Medulla oblongata (tissue), 1 donor: ENCODE results near the gene VSNL1.

Experiments
- DNase-seq: peaks from one replicate; pipeline ENCODE4 v3.0.0-alpha.2; 2015; ENCODE audit errors: extremely low spot score

The VSNL1 gene

DNA sequence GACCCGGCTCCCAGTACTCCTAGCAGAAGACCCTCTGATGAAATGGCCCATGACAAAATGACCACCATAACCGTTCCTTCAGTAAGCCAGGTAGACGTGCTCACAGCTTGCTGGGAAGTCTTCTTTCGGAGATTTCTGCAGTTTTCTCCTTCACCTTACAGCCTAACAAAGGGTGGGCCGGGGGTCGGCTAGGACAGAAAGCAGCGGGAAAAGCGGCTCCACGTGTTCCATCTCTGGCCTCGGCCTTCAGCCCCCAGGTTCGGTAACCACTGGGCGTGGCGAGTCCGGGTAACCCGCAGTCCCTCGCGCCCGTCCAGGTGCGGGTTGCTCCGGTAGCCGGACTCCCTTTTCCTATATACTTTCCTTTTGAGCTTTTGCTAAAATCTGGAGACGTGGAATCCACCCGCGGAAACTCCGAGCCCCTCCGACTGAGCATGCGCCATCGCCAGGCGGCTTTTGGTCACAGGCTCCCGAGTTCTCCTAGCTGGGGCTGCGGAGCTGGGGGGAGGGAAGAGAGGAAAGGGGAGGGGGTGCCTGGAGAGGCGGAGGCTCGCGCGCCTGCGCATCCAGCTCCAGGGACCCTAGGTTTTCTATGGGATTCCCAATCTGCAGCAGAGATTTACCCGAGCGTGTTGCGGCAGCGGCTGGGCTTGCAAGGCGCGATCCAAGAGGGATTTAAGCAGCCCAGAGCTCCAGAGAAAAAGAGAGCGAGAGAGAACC is at the start of gene VSNL1:
TSS of gene VSNL1 (plus strand) at position 604 of the 720 bp plus-strand sequence. CDS start 51,379 bp downstream, outside the sequence.
- DNase-seq: peak; percentile 35

- DNase-seq: no peak
Measured at GRCh38 chr2:17495590-17495989, 44.9 kb upstream of the VSNL1 start.

- no peak for DNase-seq
Measured at GRCh38 chr2:17497718-17498117, 42.8 kb upstream of the VSNL1 start.

DNA sequence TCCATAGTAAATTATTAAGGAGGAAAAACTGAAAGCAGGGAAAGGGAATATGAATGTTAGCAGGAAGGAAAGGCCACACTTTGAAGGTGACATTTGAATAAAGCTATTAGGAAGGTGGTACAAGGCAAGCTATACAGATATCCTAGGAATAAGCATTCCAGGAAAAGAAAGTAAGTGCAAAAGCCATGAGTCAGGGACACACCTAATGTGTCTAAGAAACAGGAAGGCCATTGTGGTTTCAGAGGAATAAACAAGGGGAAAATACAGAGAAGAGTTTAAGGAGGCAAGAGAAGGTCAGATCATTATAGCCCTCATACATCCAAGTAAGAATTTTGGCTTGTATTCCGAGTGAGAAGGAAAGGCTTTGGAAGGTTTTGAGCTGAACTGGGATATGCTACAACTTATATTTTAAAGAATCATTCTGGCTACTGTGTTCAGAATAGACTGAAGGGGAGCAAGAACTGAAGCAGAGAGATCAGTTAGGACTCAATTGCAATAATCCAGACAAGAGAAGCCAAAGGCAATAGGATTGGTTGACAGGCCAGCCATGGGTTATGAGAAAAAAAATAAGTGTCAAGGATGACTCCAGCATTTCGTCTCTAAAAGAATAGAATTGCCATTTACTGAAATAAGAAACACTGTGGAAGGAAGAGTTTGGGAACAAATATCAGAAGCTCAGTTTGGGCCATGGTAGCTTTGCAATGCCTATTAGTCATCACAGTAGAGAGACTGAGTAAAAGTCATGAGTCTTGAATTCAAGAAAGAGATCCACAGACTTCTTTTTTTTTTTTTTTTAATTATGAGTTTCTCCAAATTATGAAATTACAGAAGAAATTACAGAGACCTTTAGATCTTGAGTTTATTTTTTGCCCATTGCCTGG is 33.5 kb upstream of the VSNL1 start:
- DNase-seq: no peak

DNA sequence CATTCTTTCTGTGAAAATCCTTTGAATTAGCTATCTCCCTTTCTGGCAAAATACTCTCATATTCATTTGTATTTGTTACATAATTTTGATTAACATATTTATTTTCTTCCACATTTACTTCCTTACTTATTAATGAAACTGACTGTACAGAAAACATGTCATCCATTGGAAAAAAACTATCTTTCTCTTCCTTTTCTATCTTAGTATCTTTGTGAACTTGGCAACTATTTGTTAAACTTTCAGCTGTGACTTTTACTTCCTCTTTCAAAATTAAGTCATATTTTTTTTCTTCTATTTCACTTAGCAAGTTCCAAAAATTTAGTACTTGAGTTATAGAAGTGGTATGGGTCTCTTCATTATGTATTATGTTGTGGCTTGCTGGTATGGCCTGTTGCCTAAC is 24.8 kb upstream of the VSNL1 start:
- DNase-seq: no peak

- DNase-seq: no peak
Measured at GRCh38 chr2:17517481-17518211, 22.9 kb upstream of the VSNL1 start.

GRCh38 chr2:17518212-17519154 is 22.0 kb upstream of the VSNL1 start, which contains the start of gene RAD51AP2:
TSS of gene RAD51AP2 (minus strand) at chr2:17518440. CDS start at chr2:17518415, 25 bp downstream.
- DNase-seq: peak; percentile 22

- no peak for DNase-seq
Measured at GRCh38 chr2:17519486-17519885, 21.0 kb upstream of the VSNL1 start.

- no peak for DNase-seq
Measured at GRCh38 chr2:17520761-17521160, 19.7 kb upstream of the VSNL1 start.

DNA sequence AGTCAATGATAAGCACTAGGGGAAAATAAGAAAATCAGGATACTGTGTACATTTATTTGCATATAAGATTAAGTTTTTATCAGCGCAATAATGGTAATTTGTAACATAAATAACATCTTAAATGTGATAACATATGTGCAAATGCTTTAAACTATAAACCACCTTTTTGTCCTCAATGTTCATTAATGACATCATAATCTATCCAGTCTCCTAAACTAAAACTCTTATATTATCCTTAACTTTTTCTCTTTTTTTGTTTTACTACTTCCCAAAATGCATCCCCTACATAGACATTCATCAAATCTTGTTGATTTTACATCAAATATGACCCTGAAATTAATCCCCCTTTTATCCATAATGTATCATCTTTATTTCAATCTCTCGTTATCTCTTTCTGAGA is 18.9 kb upstream of the VSNL1 start:
- no peak for DNase-seq

DNA sequence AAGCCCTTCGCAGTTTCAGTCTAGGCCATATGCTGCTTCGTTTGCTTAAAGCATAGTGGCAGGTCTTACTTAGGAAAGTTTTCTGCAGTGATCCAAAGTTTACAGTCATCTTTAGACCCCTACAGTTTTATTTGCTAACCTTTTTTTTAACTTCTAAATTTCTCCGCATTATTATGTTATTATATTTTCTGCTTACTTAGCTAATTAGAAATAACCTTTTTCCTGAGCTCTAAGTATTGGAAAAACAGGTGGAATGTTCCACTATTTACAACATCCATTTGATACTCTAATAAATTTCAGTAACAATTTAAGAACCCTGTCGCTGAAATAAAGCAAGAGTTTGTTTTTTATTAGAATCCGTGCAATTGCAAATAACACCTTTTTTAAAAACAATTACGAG is 18.2 kb upstream of the VSNL1 start:
- no peak for DNase-seq

DNA sequence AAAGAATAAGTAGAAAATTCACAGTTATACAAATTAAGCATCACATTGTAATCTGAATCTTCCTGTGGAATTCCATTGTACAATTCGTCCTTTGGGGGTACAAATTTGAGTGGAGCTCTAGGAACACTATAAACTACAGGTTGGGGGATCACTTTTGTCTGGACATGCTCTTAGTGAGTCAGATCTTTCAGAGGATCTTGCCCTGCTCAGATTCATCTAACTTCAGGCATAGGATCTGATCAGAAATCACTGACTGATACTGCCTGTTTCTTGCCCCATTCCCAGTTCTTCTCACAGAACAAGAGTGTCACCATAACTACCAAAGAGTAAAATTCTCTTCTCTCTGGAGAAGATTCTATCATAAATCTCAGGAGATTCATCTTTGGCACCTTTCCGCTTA is 10.7 kb upstream of the VSNL1 start:
- no peak for DNase-seq

GRCh38 chr2:17533546-17533945 is 7.0 kb upstream of the VSNL1 start:
- no peak for DNase-seq

- DNase-seq: no peak
Measured at GRCh38 chr2:17536416-17536815, 4.1 kb upstream of the VSNL1 start.

- no peak for DNase-seq
Measured at GRCh38 chr2:17538022-17538843, 2.3 kb upstream of the VSNL1 start.

GRCh38 chr2:17538844-17539554 is 1.5 kb upstream of the VSNL1 start:
- no peak for DNase-seq

DNA sequence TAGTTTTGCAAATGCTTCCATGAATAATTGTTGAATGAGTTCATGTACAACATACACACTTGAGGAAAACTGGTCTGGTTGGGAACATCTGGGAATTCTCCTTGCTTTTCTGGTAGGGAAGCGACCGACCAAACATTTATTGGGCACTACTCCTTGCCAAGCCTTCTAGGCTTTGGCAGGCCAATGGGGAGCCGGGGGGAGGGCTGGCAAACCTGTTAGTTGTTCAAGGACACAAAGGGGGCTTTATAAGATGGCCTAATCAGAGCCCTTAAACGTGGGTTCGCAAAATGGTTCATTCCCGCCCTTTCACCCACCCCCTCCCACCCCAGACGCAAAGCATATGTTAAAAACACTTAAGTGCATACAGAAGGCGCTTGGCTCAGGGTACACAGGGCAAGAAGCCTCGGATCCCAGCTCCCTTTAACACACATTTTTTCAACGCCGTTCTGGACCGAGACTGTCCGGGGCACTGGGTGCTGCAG is 844 bp upstream of the VSNL1 start:
- no peak for DNase-seq

- DNase-seq: no peak
Measured at GRCh38 chr2:17540813-17541530, 476 bp downstream of the VSNL1 start.

GRCh38 chr2:17541531-17541950 is 1.0 kb downstream of the VSNL1 start:
- no peak for DNase-seq
